NT2/D1 (cell line): Measurements from ENCODE around the gene RIBC1.

ENCODE experiments used
- SUZ12 ChIP-seq: IDR thresholded peaks from 2 replicates; pipeline ENCODE4 v1.6.1; 2011; ENCODE audit not compliant: insufficient read length, insufficient read depth; ENCODE audit errors: extremely low read depth
- YY1 ChIP-seq: IDR thresholded peaks from 2 replicates; pipeline ENCODE4 v1.6.1; 2011; ENCODE audit not compliant: insufficient read length, insufficient read depth
- ZNF274 ChIP-seq: IDR thresholded peaks from 2 replicates; pipeline ENCODE4 v1.6.1; 2011; ENCODE audit warnings: mild to moderate bottlenecking, low read depth, low read length

DNA sequence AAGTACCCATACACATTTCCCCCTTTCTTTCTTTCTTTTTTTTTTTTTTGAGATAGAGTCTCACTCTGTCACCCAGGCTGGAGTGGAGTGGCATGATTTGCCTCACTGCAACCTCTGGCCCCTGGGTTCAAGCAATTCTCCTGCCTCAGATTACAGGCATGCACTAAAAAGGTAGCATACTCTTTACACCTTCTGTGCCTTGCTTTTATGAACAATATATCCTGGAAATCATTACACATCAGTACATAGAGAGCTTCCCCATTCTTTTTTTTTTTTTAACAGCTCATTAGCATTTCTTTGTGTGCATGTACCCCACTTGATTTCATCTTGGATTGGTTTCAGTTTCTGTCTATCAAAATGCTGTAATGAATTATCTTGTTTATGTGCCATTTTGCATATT, 30.1 kb downstream of the RIBC1 start:
- no peak for TF ChIP-seq YY1
- no peak for TF ChIP-seq SUZ12
- TF ChIP-seq ZNF274: no peak
